Measurements from ENCODE around the gene ADAMTS8.
A peak's percentile ranks its signal among the peaks of the same experiment; 100 is the strongest.

The ADAMTS8 gene

DNA sequence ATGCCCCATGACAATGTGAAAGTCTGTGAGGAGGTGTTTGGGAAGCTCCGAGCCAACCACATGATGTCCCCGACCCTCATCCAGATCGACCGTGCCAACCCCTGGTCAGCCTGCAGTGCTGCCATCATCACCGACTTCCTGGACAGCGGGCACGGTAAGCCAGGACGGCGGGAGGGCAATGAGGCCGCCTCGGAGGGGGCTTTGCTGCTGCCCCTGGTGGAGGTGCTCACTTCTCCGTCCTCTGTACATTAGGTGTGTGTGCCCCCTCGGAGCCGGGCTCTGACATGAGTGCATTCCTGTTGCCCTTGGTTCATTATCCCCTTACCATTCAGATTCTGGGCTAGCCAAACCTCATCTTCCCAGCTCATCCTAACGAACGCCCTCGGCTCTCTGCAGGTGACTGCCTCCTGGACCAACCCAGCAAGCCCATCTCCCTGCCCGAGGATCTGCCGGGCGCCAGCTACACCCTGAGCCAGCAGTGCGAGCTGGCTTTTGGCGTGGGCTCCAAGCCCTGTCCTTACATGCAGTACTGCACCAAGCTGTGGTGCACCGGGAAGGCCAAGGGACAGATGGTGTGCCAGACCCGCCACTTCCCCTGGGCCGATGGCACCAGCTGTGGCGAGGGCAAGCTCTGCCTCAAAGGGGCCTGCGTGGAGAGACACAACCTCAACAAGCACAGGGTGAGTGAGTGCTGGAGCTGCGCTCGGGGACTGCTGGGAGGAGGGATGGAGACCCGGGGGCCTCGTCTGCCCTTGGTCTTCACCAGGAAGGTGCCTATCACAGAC, 33.9 kb upstream of the ADAMTS8 start:
- no peak for DNase-seq (ENCODE audit: low read depth)

DNA sequence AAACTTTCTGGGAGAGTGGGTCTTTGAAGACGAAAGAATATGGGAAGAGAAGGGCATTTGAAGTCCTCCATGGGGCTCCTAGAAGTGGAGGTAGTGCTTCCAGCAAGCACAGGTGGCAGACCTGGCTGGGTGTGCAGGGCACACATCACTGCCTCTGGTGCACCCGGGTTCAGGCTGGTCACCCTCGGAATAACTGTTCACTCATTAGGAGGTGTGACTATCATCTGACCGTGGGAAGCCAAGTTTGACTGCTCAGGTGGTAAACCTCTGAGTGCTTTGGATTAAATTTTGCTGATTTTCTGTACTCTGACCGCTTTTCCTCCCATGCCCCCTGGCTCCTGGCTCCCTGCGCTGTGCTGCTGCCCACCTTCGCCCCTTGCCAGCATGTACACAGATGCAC, 31.1 kb upstream of the ADAMTS8 start:
- no peak for DNase-seq (ENCODE audit: low read depth)

DNA sequence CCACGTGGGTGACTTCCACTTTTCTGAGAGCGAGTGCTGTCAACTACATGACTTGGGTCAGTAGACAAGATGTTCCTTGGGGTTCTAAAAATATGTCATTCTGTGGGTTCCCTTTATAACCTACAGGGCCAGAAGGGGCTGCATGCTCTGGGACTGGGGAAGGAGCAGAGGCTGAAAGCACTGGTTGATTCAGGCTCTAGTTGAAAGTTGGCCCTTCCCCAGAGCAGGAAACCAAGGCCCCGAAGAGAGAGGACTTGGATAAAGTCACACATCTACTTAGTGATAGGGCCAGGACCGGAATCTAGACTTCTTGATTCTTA, 30.0 kb upstream of the ADAMTS8 start:
- no peak for DNase-seq (ENCODE audit: low read depth)

DNA sequence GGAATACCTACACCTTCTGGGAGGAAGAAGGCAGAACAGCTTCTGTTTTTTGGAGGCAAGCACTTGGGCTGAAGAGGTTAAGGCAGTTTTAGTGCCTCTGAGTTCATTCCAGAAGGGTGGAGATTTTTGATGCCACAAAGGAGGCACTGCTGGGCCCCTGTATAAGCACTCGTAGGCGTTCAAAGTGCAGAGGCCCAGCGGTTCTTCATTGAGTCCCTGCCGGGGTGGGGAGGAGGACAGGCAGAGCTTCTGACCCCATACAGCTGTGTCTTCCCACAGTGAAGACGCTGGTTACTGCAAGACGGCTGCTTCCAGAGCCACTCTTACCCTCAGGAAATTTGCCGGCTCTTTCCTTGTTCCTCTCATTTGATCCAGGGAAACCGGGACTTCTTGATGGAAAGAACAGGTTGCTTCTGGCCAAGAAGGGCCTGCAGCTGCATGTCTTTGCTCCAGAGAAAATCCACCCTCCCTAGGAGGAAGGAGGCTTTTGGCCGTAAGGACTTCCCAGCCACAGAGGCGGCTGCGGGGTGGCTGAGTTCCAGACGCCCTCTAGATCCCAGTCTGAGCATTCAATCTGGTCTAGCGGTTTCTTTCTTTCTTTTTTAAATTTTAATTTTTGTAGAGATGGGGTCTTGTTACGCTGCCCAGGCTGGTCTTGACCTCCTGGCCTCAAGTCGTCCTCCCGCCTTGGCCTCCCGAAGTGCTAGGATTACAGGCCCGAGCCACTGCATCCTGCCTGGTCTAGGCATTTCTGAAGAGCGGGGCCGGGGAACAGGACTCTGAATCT, 29.4 kb upstream of the ADAMTS8 start:
- DNase-seq (ENCODE audit: low read depth) = no peak

DNA sequence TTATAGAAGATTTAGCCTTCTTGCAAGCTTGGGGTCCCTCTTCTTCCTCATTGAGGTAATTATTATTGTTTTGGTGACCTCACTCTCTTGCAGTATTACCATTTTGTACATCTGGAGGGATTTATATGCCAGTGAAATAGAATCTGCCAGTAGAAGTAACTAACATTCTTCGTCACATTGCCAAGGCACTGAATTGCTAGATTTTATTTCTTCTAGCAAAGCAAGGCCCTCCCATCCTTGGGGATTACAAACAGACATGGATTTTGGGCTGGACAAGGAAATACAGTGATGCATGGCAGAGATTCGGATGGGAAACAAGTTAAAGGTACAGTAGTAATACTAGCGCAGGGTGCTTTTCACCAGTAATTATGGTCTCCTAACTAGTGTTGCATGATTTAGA, 27.9 kb upstream of the ADAMTS8 start:
- no peak for DNase-seq (ENCODE audit: low read depth)

DNA sequence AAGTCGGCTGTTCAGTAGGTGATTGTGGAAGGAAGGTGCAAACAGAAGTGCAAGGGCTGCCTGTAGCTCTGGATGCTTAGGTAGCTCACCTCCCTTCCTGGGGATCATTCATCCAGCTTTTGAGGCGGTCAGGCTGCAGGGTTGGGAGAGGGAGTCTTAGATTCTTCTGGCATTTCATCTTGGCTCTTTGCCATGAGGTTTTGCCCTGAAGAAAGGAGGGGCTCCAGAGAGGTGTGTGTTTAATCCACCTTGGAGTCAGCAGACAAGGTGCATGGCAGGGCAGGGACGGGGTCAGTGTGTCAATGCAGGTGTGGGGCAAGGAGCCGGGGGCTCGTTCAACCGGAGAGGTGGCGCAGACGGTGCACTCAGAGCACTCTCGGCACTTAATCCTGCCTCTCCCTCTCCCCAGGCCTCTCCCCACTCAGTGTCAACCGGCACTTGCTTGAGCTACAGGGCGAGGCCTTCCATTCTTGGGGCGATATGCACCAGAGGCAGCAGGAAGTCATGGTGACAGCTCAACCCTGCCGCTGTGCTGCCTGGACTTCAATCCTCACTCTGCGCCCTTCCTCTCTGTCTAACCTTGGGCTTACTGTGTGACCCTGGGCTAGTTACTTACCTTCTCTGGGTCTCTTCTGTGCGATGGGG, 27.2 kb upstream of the ADAMTS8 start:
- no peak for DNase-seq (ENCODE audit: low read depth)

DNA sequence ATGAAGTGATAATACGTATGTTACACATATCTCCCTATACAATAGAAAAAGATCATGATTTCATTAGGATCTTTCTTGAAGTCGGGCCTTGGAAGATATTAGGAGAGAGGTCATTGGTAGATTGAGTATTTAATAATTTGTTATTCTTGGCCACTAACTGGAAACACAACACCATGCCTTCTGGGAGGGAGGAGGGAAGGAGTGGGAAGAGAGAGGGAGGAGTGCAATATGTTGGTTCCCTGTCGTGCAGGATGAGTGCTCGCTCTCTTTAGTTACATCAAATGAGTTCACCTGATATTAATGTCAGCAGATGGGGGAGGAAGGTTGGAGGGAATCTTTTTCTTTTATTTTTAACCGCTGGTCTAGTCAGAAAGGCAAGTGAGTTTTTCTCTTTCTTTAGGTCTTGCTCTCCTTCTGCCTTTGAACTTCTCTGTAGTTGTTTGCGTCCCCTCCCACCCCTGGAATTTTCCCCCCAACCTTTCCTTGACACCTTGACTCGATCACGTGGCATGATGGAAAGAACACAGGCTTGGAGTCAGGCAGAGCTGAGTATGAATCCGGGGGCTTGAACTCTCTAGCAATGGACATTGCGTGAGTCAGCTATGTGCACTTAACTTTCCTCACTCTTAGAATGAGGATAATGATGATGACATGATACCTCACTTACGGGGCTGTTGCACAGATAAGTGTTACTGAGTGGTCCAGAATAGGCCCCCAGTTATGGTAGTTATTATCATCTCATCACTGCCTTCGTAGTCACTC, 26.3 kb upstream of the ADAMTS8 start:
- no peak for DNase-seq (ENCODE audit: low read depth)

DNA sequence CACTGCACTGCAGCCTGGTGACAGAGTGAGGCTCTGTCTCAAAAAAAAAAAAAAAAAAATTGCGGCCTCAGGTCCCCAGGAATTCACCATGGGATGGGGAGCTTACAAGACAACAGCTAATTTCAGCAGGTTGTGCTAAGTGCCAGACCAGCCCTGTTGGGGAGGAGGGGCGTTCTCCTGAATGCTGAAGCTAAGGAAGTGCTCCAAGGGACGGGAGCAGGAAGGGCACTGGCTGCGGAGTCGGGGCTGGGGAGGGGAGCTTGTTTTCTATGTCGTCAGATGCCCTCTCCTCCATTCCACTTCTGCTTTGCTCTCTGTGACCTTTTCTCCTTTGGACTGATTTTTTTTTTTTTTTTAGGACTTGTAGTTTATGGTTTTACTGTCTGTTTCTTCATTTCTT, 24.5 kb upstream of the ADAMTS8 start:
- DNase-seq (ENCODE audit: low read depth) = no peak

DNA sequence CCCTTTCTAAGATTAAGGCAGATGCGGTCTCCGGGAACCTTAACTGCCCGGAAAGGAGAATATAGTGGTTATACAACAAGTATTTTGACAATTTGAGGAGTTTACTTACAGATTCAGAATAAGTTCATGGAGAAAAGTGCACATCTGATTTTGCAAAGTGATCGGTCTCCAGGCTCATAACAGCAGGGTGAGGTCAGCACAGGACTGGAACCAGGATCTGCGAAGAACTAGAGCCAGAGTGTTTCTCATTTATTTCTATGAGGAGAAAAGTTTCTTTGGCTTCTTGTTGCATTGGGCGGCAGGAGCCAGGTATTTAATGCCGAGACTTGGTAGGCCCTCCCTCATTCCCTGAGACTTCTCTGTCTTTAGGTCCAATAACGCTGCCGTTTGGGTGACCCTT, 23.8 kb upstream of the ADAMTS8 start:
- DNase-seq (ENCODE audit: low read depth) = no peak

DNA sequence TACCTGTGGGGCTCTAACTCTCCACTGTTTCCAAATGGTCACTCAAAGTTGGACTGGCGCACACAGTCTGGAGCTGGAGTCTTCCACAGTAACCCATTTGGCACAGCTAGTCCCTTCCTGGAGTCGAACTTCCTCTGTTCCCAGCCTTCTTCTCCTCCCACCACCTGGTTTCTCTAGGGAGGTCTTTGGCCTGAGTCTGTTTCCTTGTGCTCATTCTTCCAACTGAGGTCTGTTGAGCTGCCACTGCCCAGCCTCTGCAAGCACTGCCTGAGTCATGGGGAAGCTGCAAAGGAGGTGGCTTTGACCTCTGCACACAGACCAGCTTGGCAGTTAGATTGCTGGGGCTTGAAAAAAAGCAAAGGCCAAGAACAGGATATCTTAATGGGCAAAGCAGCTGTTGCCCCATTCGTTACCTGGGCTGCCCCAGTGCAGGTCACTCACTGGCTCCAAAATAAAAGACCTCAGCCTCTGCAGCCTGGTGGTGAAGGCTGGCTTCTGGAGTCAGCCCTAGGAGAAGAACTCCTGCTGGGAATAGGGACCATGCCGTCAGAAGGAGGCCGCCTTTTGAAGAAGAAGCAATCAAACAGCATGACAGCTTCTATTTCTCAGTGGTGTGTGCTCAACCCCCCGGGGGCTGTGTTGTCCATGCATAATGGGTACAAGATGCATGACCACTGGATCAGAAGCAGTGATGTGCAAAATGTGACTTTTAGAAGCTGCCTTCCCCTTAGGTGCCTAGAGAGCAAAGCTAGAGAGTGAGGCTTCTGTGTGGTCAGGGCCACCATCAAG, 23.0 kb upstream of the ADAMTS8 start:
- no peak for DNase-seq (ENCODE audit: low read depth)

DNA sequence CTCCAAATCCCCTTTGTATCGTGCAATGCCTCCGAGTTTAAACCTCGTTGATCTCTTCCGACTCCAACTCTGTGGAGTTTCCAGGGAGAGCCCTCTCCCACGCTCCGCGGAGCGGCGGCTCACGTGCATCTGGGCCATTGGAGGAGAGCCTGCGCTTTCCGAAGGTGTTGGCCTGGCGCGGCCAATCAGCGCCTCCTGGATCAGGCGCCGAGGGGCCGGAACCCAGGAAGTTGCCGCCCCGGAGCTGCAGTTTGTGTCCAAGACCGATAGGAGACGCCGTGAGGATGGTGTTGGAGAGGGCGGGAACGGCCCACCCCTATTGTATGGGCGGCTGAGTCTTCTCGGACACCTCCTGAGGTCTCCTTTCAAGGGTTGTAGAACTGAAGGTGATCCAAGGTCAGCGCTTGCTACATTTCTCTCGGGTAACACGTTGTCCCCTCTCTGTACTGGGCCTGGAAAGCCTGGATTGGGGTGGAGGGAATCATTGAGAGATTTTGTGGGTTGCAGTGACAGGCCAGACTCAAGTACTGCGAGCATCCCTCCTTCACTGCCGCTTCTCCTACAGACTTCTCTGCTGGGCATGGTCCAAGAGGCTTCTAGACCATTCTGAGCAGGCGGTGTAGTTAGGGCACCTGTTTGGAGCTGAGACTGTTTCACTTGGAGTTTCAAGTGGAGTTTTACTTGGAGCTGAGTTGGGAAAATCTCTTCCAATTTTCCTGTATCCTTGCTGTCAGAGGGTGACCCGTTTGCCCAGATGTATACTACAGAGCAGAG, 21.8 kb upstream of the ADAMTS8 start:
- no peak for DNase-seq (ENCODE audit: low read depth)

DNA sequence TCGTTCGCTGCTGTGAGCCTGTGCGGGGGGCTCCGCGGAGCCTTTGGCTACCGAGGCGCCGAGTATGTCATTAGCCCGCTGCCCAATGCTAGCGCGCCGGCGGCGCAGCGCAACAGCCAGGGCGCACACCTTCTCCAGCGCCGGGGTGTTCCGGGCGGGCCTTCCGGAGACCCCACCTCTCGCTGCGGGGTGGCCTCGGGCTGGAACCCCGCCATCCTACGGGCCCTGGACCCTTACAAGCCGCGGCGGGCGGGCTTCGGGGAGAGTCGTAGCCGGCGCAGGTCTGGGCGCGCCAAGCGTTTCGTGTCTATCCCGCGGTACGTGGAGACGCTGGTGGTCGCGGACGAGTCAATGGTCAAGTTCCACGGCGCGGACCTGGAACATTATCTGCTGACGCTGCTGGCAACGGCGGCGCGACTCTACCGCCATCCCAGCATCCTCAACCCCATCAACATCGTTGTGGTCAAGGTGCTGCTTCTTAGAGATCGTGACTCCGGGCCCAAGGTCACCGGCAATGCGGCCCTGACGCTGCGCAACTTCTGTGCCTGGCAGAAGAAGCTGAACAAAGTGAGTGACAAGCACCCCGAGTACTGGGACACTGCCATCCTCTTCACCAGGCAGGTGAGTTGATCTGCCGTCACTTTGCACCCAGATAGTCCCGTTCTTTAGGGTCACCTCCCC, 21.0 kb upstream of the ADAMTS8 start:
- DNase-seq (ENCODE audit: low read depth) = no peak

DNA sequence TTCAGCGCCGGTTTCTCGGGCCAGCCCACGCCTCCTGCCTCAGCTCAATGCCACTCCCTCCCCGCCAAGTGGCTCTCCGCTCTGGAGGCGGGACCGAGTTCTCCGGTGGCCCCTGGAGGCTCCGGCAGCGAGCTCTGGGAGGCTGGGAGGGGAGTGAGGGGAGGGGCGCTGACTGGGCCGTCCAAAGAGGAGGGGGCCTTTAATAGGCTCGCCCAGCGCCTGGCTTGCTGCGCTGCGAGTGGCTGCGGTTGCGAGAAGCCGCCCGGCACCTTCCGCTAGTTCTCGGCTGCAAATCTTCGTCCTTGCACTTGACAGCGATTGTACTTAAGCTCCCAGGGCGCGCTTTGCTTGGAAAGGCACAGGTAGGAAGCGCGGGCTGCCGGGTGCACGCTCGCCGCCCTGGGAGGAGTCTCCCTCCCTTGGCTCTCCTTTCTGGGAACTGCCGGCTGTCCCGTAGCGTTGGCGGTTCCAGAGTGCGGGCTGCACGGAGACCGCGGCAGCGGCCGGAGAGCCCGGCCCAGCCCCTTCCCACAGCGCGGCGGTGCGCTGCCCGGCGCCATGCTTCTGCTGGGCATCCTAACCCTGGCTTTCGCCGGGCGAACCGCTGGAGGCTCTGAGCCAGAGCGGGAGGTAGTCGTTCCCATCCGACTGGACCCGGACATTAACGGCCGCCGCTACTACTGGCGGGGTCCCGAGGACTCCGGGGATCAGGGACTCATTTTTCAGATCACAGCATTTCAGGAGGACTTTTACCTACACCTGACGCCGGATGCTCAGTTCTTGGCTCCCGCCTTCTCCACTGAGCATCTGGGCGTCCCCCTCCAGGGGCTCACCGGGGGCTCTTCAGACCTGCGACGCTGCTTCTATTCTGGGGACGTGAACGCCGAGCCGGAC, 20.3 kb upstream of the ADAMTS8 start, which contains the start of gene ADAMTS15:
Gene ADAMTS15, plus strand, starts transcription at position 230 of the 894 bp plus-strand sequence. Its CDS starts 329 bp downstream, at position 559.
- peak; percentile 30 for DNase-seq (ENCODE audit: low read depth)

DNA sequence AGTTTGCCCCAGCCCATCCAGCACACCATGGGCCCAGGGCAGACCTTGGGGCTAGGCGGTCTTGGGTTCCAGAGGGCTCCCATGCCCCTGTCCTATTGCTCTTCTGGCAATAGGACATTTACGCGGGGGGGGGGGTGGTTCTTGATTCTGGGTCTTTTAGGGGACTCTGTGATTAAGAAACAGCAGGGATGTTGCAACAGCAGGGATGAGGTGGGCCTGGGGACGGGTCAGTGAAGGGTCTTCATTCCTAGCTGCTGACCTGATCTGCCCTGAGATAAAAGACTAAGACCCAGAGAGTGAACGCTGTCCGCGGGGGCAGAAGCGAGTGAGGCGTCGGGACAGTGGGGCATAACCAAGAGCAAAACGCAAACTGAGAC, 19.6 kb upstream of the ADAMTS8 start:
- DNase-seq (ENCODE audit: low read depth) = no peak

DNA sequence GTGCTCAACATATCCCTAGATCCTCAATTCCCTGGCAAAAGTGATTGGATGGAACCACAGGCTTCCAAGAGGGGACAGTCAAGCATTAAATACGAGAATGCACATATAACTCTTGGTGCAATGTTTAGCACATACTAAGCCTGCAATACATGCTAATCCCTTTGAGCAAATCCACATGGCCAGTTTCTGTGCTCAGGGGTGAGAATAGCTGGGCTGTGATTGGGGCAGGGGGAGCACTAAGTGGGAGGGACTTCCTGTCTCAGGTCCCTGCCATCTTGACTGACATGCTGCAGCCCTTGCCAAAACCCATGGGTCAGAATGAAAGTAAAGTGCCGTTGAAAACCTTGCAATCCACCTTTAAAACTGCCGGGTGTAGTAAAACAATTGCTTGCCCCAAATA, 17.4 kb upstream of the ADAMTS8 start:
- no peak for DNase-seq (ENCODE audit: low read depth)

DNA sequence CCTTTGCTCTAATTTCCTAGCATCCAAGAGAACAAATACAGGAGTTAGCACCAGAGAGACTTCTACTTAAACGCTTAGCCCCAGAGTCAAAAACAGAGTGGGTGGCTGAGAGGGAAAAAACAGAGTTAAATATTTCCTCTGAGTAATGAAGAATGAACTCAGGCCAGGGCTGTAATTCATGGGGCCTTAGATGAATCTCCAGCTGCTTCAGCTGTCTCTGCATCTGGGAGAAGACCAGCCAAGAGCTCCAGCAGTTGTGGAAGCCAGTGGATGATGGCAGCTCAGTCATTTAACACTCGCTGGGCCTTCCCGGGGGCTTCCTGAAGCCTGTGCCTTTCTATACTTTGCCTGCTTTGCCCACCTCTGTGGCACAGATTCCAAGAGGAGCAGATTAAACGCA, 14.3 kb upstream of the ADAMTS8 start:
- DNase-seq (ENCODE audit: low read depth) = no peak

DNA sequence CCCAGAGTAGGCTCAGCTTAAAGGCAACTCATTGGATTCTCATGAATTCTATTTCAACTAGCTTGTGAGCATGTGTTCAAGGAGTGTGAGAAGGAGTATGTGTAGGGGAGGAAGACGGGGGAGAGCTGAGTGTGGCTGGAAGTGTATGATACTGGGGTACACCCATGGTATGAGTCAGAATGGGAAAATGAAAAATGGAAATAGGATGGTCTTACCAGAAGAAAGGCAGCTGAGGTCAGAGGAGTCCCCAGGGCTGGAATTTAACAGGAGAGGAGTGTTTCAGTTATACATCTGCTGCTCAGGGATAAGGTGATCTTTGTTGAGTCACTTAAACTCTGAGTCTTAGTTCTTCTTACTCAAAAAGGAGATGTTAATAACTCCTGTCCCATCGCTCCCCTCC, 13.3 kb upstream of the ADAMTS8 start:
- DNase-seq (ENCODE audit: low read depth) = no peak

DNA sequence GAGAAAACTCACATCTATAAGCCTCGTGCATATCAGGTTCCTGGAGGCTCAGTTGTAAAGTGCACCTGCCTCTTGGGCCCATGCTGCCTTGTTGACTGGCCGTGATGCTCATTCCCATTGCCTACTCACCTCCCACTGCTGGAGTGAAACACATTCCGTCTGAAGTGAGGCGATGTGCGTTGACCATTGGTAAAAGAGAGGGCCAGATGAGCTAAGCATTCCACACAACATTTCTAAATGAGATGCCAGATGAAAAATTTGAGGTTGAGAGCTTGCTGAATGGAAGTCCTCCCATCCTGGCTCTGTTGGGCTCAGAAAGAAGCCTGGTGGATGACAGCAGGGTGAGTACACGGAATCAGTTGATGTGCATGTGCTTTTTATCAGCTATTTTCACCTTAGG, 11.5 kb upstream of the ADAMTS8 start:
- DNase-seq (ENCODE audit: low read depth) = no peak

DNA sequence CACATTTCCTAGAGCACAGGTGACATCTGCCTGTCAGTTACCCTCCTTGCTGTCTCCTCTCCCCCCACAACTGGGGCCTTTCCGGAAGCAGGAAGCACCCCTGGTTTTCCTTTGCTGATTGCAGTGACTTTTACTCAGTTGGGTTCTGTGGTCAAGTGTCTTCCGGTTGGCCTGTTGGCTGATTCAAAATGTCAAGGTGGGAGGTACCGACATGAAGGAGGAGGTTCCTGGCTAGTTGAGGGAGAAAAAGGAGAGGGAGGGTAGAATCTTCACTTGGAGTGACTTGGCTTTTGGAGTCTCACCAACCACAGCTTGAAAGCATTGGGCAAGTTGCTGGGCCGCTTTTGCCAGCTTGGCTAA, 10.7 kb upstream of the ADAMTS8 start:
- no peak for DNase-seq (ENCODE audit: low read depth)
